Activated CD8-positive, alpha-beta T cell treated with anti-CD3 and anti-CD28 coated beads, Interleukin-2, amount 10 ng/mL, durations not matched to agents 7 days and 5 days (primary cell): Measurements from ENCODE around the gene MID1. TPM values are rescaled to one million over a fixed set of nuclear protein-coding genes. Genes with fewer than 3 reads are reported as not detected.

ENCODE experiments used
- ATAC-seq: fragments of 150-1000 bp; cut with Tn5 transposase; one replicate; pipeline ENCODE4 v1.10.0; 2021; ENCODE audit warnings: moderate library complexity
- CTCF ChIA-PET: fragments of 350-600 bp; sonication (Branson Sonifier 250); formaldehyde crosslinking; loops from one replicate; lab custom pipeline; 2021; ENCODE audit warnings: antibody characterized with exemption; lab: Charles Lee
- POLR2A ChIA-PET: fragments of 350-600 bp; sonication (Branson Sonifier 250); formaldehyde crosslinking; loops from one replicate; lab custom pipeline; 2021; ENCODE audit warnings: antibody characterized with exemption; lab: Charles Lee
- DNase-seq: peaks from one replicate; pipeline ENCODE4 v3.0.0-alpha.2; 2020
- H3K27ac Mint-ChIP-seq: one replicate; pipeline ENCODE4 v1.8.0; 2021; ENCODE audit warnings: mild to moderate bottlenecking, mixed read lengths
- H3K27me3 Mint-ChIP-seq: one replicate; pipeline ENCODE4 v1.8.0; 2021; ENCODE audit warnings: low read depth, mixed read lengths
- H3K36me3 Mint-ChIP-seq: one replicate; pipeline ENCODE4 v1.8.0; 2021; ENCODE audit warnings: low read depth, mixed read lengths
- H3K4me1 Mint-ChIP-seq: one replicate; pipeline ENCODE4 v1.8.0; 2021; ENCODE audit warnings: low read depth, mixed read lengths
- H3K4me3 Mint-ChIP-seq: one replicate; pipeline ENCODE4 v1.8.0; 2021; ENCODE audit warnings: mild to moderate bottlenecking, mixed read lengths
- H3K9me3 Mint-ChIP-seq: one replicate; pipeline ENCODE4 v1.8.0; 2022; ENCODE audit warnings: mixed read lengths; ENCODE audit not compliant: insufficient read depth
- total RNA-seq, 2 experiments: library from RNA; stranded (reverse); gene quantifications; one replicate each; pipeline ENCODE4 v1.2.3, GENCODE V29; 2021

Gene MID1
- total RNA-seq, 2 experiments from 2014 or later: 0.11 to 0.23 TPM

DNA sequence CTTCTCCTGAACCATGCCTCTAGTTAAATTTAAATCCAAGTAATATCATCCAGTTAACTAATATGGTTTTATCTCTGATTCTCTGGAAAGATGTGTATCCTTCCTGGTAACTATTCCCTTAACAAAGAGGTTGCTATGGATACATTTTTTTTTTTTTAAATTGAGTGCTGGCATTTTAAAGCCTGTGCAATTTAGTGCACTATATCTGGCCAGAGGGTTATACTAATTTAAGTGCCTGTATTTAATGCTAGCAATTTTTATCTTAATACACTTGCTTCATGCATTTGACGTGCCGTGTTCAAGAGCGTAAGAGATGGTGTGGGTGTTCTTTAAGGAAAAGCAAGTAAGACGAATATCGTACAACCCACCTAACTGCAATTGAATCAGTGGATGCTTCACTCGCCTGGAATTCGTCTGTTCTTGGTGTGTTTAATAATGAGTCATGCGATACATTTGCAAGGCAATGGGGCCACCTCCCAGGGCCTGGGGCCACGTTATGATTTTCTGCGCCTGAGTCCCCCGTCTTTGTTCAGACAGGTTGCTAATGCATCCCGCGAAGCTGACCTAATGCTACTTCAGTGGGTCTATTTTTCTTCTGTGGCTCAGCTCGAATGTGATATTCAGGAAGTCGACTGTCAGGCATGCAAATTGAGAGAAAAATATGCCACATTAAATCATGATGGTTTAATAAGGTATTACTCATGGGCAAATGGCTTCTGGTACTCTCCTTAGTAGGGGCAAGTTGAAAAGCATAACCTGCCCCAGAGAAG, 14.2 kb upstream of the MID1 start:
- Mint-ChIP-seq H3K36me3 (no peaks in the 10 kb centered on the region), H3K4me1 (no peaks in the 10 kb centered on the region), H3K27me3 (no peaks in the 10 kb centered on the region), H3K9me3 (no peaks in the 10 kb centered on the region), H3K27ac (no peak overlapping the region), H3K4me3 (no peak overlapping the region)
- DNase-seq: no peak
- ChIA-PET CTCF (no interaction called here), POLR2A (no interaction called here)
- no peak for ATAC-seq

DNA sequence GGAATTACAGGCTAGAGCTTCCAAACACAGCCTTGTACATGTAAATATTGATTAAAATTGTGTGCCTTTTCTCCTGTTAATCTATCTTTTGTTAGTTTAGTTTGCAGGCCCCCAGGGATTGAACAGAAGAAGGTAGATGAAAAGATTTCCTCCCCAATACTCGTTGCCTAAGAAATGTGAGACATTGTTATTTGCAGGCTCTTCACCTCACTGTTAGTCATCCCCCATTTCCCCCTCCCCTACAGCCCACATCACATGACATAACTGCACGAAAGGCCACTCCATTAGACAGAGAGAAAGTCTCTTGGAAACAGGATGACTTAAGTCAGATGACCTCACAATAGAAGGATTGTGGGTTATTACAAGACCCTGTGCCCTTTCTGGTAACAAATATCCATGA, 13.3 kb upstream of the MID1 start:
- no peaks in the 10 kb centered on the region for H3K27me3 Mint-ChIP-seq
- ChIA-PET CTCF (no interaction called here), POLR2A (no interaction called here)
- ATAC-seq (no peak), DNase-seq (no peak)
- H3K9me3 Mint-ChIP-seq: no peaks in the 10 kb centered on the region
- no peaks in the 10 kb centered on the region for H3K4me1 Mint-ChIP-seq
- H3K4me3 Mint-ChIP-seq: no peak overlapping the region
- no peaks in the 10 kb centered on the region for H3K36me3 Mint-ChIP-seq
- no peak overlapping the region for H3K27ac Mint-ChIP-seq

DNA sequence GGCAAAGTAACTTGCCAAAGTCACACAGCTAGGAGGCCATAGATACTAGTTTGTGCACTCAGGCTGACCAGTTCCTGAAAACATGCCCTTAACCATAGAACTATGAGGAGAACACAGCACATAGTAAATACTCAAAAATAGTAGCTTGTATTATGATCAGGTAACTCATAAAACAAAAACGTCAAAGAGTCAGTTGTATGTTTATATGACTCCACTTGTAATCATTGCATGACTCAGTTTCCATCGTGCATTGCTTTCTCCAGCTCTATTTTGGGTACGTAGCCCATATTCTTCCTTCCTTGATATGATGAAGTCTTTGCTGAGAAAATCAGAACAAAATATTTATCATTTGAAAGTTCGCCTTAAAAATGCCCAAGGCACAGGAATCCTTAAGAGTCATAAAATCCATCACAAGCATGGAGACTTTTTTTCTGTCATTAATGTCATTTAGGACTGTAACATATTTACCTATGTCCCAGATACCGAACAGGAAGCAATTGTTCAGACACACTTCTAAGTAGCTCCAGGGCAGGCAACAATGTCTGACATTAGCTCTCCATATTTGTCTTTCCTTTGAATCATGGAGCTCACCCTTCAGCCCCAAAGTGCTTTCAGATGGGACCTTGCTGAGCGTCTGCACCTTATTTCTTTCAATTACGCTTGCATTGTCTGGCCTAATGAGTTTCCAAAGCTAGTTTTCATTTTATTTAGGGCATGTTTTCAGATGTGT, 11.2 kb upstream of the MID1 start:
- CTCF ChIA-PET: interaction anchor here (0.9 kb wide), 1 partner anchor 15 kb away, joined by 3 read pairs; no protein-coding TSS in a partner anchor
- H3K4me3 Mint-ChIP-seq: no peak overlapping the region
- no peaks in the 10 kb centered on the region for H3K9me3 Mint-ChIP-seq
- ATAC-seq (no peak), DNase-seq (no peak)
- H3K27ac Mint-ChIP-seq: no peak overlapping the region
- no peaks in the 10 kb centered on the region for H3K36me3 Mint-ChIP-seq
- no peaks in the 10 kb centered on the region for H3K27me3 Mint-ChIP-seq
- no peaks in the 10 kb centered on the region for H3K4me1 Mint-ChIP-seq
- POLR2A ChIA-PET: no interaction called here

DNA sequence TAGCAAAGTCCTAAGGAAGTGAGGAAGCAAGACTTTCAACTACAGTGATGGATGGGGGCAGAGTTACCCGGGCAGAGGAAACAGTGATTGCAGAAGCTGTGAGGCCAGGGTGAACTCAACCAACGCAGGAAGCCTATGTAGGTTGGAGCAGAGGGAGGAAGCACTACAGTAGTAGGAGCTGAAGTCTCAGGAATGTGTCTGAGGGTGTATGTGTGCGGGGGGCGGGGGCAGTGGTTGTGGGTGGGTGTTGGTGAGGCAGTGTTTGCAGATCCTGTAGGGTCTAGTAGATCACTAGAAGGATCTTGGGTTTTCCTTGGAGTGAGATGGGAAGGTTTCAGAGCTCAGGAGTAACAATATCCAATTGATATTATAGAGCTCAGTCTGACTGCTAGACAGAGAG, 9.9 kb upstream of the MID1 start:
- ATAC-seq: no peak
- Mint-ChIP-seq H3K27ac (no peak overlapping the region), H3K27me3 (no peaks in the 10 kb centered on the region), H3K4me1 (no peaks in the 10 kb centered on the region), H3K36me3 (no peaks in the 10 kb centered on the region), H3K4me3 (no peak overlapping the region), H3K9me3 (no peaks in the 10 kb centered on the region)
- no peak for DNase-seq
- ChIA-PET CTCF (no interaction called here), POLR2A (no interaction called here)

DNA sequence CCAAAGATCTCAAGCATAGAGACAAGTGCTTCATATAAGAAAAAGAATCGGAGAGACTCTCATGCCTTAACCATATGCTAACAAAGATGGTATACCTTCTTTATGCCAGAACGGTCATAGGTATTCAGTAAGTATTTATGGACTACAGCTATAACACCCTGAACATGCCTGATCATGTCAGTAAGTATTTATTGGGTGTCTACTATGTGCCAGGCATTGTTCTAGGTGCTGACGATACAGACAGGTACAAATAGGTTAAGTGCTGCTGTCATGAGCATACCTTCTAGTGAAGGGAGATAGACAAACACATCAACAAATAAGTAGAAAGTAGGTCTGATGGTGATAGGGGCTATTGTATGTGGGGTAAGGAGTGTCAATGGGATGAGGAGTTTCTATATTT, 9.5 kb upstream of the MID1 start:
- Mint-ChIP-seq H3K4me3 (no peak overlapping the region), H3K4me1 (no peaks in the 10 kb centered on the region), H3K9me3 (no peaks in the 10 kb centered on the region), H3K27ac (no peak overlapping the region), H3K27me3 (no peaks in the 10 kb centered on the region), H3K36me3 (no peaks in the 10 kb centered on the region)
- POLR2A ChIA-PET: no interaction called here
- CTCF ChIA-PET: no interaction called here
- DNase-seq (no peak), ATAC-seq (no peak)

DNA sequence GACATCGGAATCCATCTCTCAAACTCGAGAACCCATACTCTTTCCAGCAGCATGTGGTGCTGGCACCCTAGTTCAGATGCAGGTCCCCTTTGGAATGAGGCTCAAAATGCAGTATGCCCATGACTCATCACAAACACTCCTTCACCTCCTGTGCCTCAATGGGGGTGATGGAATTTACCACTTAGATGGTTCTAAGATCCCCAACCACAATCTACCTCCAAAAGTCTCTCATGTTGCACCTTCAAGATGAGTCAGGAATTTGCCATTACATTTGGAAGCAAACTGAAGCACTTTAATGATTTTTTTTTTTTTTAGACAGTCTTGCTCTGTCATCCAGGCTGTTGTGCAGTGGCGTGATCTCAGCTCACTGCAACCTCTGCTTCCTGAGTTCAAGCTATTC, 8.5 kb upstream of the MID1 start:
- Mint-ChIP-seq H3K36me3 (no peaks in the 10 kb centered on the region), H3K27me3 (no peaks in the 10 kb centered on the region), H3K9me3 (no peaks in the 10 kb centered on the region), H3K4me1 (no peaks in the 10 kb centered on the region), H3K4me3 (no peak overlapping the region), H3K27ac (no peak overlapping the region)
- ChIA-PET POLR2A (no interaction called here), CTCF (no interaction called here)
- DNase-seq (no peak), ATAC-seq (no peak)

DNA sequence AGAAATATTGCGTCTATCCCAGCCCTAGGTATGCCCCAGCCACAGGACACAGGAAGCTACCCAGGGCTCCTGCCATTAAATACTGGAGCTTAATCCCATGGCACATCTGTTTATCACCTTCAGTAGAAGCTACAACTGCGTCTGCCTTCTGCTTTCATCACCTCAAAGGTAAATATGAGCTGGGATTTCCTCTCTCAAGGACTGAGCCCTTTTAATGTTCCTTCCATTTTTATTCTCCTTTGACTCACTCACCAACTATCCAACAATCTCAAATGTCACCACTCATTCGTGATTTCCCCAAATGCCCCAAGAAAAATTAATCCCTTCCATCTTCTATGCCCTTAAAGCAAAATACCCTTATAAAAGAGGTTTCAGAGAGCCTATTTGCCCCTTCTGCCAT, 1.8 kb upstream of the MID1 start:
- H3K9me3 Mint-ChIP-seq: no peaks in the 10 kb centered on the region
- H3K36me3 Mint-ChIP-seq: no peaks in the 10 kb centered on the region
- POLR2A ChIA-PET: no interaction called here
- peaks cover 3% of the 10 kb centered on the region for H3K4me1 Mint-ChIP-seq
- ATAC-seq (no peak), DNase-seq (no peak)
- CTCF ChIA-PET: no interaction called here
- H3K4me3 Mint-ChIP-seq: no peak overlapping the region
- no peak overlapping the region for H3K27ac Mint-ChIP-seq
- peaks cover 27% of the 10 kb centered on the region for H3K27me3 Mint-ChIP-seq

DNA sequence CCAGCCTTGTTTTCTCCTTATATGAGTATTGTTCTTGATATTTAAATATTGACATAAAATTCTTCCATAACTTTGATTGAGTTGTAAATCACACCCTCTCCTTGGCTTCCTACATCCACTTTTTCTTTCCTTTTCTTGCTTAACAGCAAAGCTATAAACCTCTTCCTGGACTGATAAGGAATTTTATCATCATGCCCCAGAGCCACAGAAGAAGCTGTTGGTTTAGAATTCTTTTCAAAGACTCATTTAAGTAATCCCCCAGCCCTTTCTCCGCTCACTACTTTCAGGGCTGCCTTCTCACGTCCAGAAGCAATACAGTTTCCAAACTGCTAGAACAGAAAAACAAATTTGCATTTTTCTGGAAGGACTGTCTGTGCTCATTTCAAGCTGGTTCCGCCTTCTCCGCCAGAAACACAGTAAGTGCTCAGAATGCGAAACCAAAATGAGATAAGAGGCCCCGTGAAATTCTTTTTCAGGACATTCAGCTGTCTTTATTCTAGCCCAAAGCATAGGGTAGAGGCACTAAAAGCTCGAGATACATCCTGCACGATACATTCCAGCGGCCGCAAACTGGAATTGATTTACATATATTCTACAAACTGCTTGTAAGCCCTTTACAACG, 849 bp downstream of the MID1 start:
- peaks cover 3% of the 10 kb centered on the region for H3K4me1 Mint-ChIP-seq
- H3K4me3 Mint-ChIP-seq: no peak overlapping the region
- ATAC-seq: no peak
- CTCF ChIA-PET: interaction anchor here (1.9 kb wide), 1 partner anchor 429 kb away, joined by 6 read pairs; no protein-coding TSS in a partner anchor
- no peak overlapping the region for H3K27ac Mint-ChIP-seq
- POLR2A ChIA-PET: no interaction called here
- DNase-seq: no peak
- H3K36me3 Mint-ChIP-seq: no peaks in the 10 kb centered on the region
- H3K27me3 Mint-ChIP-seq: peaks cover 27% of the 10 kb centered on the region
- H3K9me3 Mint-ChIP-seq: no peaks in the 10 kb centered on the region

DNA sequence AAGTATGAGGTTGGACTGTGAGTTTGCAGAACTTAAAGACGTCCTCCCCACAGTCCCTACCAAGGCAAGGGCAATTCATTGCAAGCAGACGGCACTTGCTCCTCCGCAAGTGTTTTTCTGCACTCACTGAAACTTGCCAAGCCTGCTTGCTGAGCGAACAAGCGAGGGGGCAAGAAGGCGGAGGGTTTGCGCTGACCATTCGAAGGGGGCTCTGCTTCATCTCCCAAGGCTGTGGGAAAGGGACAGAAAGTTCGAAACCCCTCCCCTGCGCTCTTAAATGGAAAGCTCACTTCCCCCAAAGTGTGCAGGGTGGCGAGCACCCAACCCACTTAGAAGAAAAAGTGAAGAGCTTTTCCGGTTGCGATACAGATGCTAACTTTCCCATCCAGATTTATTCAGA, 1.4 kb downstream of the MID1 start:
- ChIA-PET POLR2A (no interaction called here), CTCF (interaction anchor here (1.9 kb wide), 1 partner anchor 428 kb away, joined by 6 read pairs; no protein-coding TSS in a partner anchor)
- H3K27ac Mint-ChIP-seq: no peak overlapping the region
- peaks cover 27% of the 10 kb centered on the region for H3K27me3 Mint-ChIP-seq
- H3K36me3 Mint-ChIP-seq: no peaks in the 10 kb centered on the region
- no peak for DNase-seq
- no peaks in the 10 kb centered on the region for H3K9me3 Mint-ChIP-seq
- ATAC-seq: no peak
- peaks cover 3% of the 10 kb centered on the region for H3K4me1 Mint-ChIP-seq
- H3K4me3 Mint-ChIP-seq: no peak overlapping the region

DNA sequence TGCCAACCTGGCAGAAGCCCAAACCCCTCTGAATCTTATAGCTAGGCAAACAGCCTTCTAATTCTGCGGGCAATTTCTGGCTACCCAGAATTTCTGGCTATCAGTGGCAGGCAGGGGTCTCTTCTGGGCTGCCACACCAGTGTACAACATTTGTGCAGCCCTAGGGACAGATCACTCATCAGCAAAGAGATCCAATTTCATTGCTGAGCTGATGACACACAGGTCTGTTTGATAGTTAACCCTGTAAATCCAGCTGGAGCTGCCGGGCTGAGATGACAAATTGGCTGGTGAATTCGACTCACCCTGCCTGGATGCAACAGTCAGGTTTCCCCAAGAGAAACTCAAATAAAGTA, 2.4 kb downstream of the MID1 start:
- ChIA-PET POLR2A (interaction anchor here (0.6 kb wide), 1 partner anchor 741 kb away, joined by 3 read pairs; no protein-coding TSS in a partner anchor), CTCF (interaction anchor here (1.9 to 2.8 kb wide), 2 partner anchors 427 to 428 kb away, joined by 6 to 15 read pairs; no protein-coding TSS in a partner anchor)
- no peak overlapping the region for H3K27ac Mint-ChIP-seq
- no peaks in the 10 kb centered on the region for H3K36me3 Mint-ChIP-seq
- no peaks in the 10 kb centered on the region for H3K9me3 Mint-ChIP-seq
- H3K27me3 Mint-ChIP-seq: peaks cover 27% of the 10 kb centered on the region
- no peak for ATAC-seq
- no peak overlapping the region for H3K4me3 Mint-ChIP-seq
- DNase-seq: no peak
- peaks cover 3% of the 10 kb centered on the region for H3K4me1 Mint-ChIP-seq

DNA sequence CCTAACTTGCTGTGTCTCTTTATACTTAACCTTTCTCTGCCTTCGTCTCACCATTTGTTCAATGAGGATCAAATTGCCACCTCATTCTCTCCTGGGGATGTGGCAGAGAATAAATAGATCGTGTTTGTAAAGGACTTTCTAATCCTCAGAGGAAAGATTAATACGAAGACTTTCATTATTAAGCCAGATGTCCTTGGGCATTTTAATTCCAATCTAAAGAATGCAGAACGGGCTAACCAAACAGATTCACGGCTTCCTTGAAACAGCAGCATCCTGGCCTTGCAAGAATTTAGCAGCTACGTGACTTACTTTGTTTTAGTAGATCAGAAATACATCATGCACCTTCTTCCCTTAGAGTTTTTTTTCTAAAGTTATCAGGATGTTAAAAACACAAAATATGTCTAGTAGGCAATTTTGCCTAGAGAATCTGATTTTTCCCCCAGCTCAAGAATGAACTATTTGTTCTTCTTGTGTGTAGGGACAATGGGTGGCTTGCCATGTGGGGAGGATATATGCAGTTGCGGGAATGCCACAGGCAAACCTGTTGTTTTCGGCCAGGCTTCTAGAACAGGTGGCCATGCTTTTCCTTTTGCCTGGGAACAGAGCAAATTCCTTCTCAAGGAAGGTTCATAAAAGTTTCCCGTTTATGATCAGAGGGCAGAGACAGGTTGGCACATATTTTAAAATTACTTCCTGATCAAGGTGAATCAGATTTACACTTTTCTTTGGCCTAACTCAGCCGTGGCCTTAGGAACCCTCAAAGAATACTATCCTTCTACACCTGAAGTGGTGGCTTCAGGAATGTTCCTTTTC, 3.0 kb downstream of the MID1 start:
- no peak overlapping the region for H3K27ac Mint-ChIP-seq
- H3K4me1 Mint-ChIP-seq: peaks cover 3% of the 10 kb centered on the region
- ChIA-PET CTCF (interaction anchor here (1.1 to 2.8 kb wide), 2 partner anchors 15 to 427 kb away, joined by 3 to 15 read pairs; no protein-coding TSS in a partner anchor), POLR2A (interaction anchor here (0.6 kb wide), 1 partner anchor 741 kb away, joined by 3 read pairs; no protein-coding TSS in a partner anchor)
- no peak overlapping the region for H3K4me3 Mint-ChIP-seq
- ATAC-seq: no peak
- no peak for DNase-seq
- H3K9me3 Mint-ChIP-seq: no peaks in the 10 kb centered on the region
- peaks cover 26% of the 10 kb centered on the region for H3K27me3 Mint-ChIP-seq
- H3K36me3 Mint-ChIP-seq: no peaks in the 10 kb centered on the region
